ENCODE data around the gene PRKAB1. TPM values are rescaled to one million over a fixed set of nuclear protein-coding genes. Genes with fewer than 3 reads are reported as not detected.
A peak's percentile ranks its signal among the peaks of the same experiment; 100 is the strongest.
"Not testable (repeated sequence)": the region's sequence is repeated elsewhere in the genome, so short reads cannot be mapped to it uniquely, and the experiment has no call there.

PRKAB1 gene
- total RNA-seq, 1 experiment from 2014 or later: 25.0 TPM

GRCh38 chr12:119658166-119658565 is 9.8 kb upstream of the PRKAB1 start:
- H4K20me1 ChIP-seq (ENCODE audit: insufficient read depth); H3K27me3 ChIP-seq (ENCODE audit: insufficient read depth, low read length); H3K9me2 ChIP-seq (ENCODE audit: insufficient read depth); H3K36me3 ChIP-seq (ENCODE audit: control insufficient read depth in 1 of 2, insufficient read depth in 2 of 2, low read length in 2 of 2); intact Hi-C loops (cut with micrococcal nuclease); H3K4me2 ChIP-seq (ENCODE audit: low read length); DNase-seq (ENCODE audit: low read depth, low spot score); H3K4me1 ChIP-seq (ENCODE audit: control insufficient read depth in 1 of 2, insufficient read depth in 2 of 2, low read length in 2 of 2); BruUV-seq (replicated peaks); ATAC-seq; H3K9ac ChIP-seq (ENCODE audit: low read length); H3K4me3 ChIP-seq (replicated peaks in 1 of 2; ENCODE audit: low read depth in 1 of 2, low read length in 2 of 2); H3K27ac ChIP-seq (ENCODE audit: low read depth, low read length); RAD21 ChIA-PET (ENCODE audit: low non-redundant PET in 1 of 2, low total read pairs in 2 of 2, uncharacterized antibody in 2 of 2, unreplicated experiment in 2 of 2); POLR2A ChIA-PET; H2AFZ ChIP-seq (ENCODE audit: low read depth, low read length, poor library complexity, severe bottlenecking); H3K79me2 ChIP-seq (ENCODE audit: insufficient read depth, low read length); H3K9me3 ChIP-seq (ENCODE audit: control insufficient read depth in 1 of 2, insufficient read depth in 1 of 2, low read depth in 1 of 2, low read length in 2 of 2): not testable (repeated sequence)
- peak; percentile 23 for TF ChIP-seq RAD21 (IDR thresholded peaks at IDR 0.05; ENCODE audit: low read depth)
- CTCF ChIA-PET: interaction anchor here (1.0 to 1.5 kb wide), 2 partner anchors 10 to 123 kb away, joined by 4 read pairs; partner anchors contain the start of gene PRKAB1

- TF ChIP-seq CTCF (IDR thresholded peaks at IDR 0.05 in 2 of 3, conservative IDR thresholded peaks at IDR 0.05 in 1 of 3; ENCODE audit: borderline replicate concordance in 1 of 3, insufficient read depth in 1 of 3, low read depth in 2 of 3, low read length in 2 of 3) (peak; percentile 59 to 87 (median 84)), SIN3A (IDR thresholded peaks at IDR 0.05; ENCODE audit: low read depth) (no peak), RAD21 (IDR thresholded peaks at IDR 0.05; ENCODE audit: low read depth) (peak; percentile 54), YY1 (IDR thresholded peaks at IDR 0.05; ENCODE audit: extremely low read depth, insufficient replicate concordance, low read depth, low read length) (no peak), CBX3 (IDR thresholded peaks at IDR 0.05; ENCODE audit: low read depth) (no peak)
- Histone ChIP-seq H3K4me1 (ENCODE audit: control insufficient read depth in 1 of 2, insufficient read depth in 2 of 2, low read length in 2 of 2) (no peaks in the 10 kb centered on the region), H3K79me2 (ENCODE audit: insufficient read depth, low read length) (no peaks in the 10 kb centered on the region), H2AFZ (ENCODE audit: low read depth, low read length, poor library complexity, severe bottlenecking) (peak overlapping the region; percentile 67), H3K9me2 (ENCODE audit: insufficient read depth) (no peaks in the 10 kb centered on the region), H3K9ac (ENCODE audit: low read length) (no peak overlapping the region), H4K20me1 (ENCODE audit: insufficient read depth) (no peaks in the 10 kb centered on the region), H3K36me3 (ENCODE audit: control insufficient read depth in 1 of 2, insufficient read depth in 2 of 2, low read length in 2 of 2) (no peaks in the 10 kb centered on the region), H3K27me3 (ENCODE audit: insufficient read depth, low read length) (peaks cover 4% of the 10 kb centered on the region; the same call in 1 of the 2 replicates), H3K4me3 (replicated peaks in 1 of 2; ENCODE audit: low read depth in 1 of 2, low read length in 2 of 2) (no peak overlapping the region), H3K27ac (ENCODE audit: low read depth, low read length) (no peak overlapping the region), H3K9me3 (ENCODE audit: control insufficient read depth in 1 of 2, insufficient read depth in 1 of 2, low read depth in 1 of 2, low read length in 2 of 2) (no peaks in the 10 kb centered on the region), H3K4me2 (ENCODE audit: low read length) (no peak overlapping the region)
- ChIA-PET POLR2A (no interaction called here), CTCF (interaction anchor here (1.5 kb wide), 1 partner anchor 9 kb away, joined by 4 read pairs; the partner anchor contains the start of gene PRKAB1), RAD21 (ENCODE audit: low non-redundant PET in 1 of 2, low total read pairs in 2 of 2, uncharacterized antibody in 2 of 2, unreplicated experiment in 2 of 2) (no interaction called here)
- DNase-seq (ENCODE audit: low read depth, low spot score): no peak
- intact Hi-C loops (cut with micrococcal nuclease): no loop called here
- no TSS peak for BruUV-seq (replicated peaks)
- peak; percentile 69 for ATAC-seq
Measured at GRCh38 chr12:119659289-119659897, 8.5 kb upstream of the PRKAB1 start.

All from HCT116 (cell line).